GM19463 (cell line): ENCODE measurements around the gene RAB24.
"Not testable (repeated sequence)": the region's sequence is repeated elsewhere in the genome, so short reads cannot be mapped to it uniquely, and the experiment has no call there.

Source experiments
- ATAC-seq: cut with Tn5 transposase; IDR thresholded peaks from one replicate; pipeline ENCODE4 v1.9.1; 2021; ENCODE audit warnings: mild to moderate bottlenecking, moderate library complexity; ENCODE audit not compliant: unreplicated experiment

Gene RAB24

DNA sequence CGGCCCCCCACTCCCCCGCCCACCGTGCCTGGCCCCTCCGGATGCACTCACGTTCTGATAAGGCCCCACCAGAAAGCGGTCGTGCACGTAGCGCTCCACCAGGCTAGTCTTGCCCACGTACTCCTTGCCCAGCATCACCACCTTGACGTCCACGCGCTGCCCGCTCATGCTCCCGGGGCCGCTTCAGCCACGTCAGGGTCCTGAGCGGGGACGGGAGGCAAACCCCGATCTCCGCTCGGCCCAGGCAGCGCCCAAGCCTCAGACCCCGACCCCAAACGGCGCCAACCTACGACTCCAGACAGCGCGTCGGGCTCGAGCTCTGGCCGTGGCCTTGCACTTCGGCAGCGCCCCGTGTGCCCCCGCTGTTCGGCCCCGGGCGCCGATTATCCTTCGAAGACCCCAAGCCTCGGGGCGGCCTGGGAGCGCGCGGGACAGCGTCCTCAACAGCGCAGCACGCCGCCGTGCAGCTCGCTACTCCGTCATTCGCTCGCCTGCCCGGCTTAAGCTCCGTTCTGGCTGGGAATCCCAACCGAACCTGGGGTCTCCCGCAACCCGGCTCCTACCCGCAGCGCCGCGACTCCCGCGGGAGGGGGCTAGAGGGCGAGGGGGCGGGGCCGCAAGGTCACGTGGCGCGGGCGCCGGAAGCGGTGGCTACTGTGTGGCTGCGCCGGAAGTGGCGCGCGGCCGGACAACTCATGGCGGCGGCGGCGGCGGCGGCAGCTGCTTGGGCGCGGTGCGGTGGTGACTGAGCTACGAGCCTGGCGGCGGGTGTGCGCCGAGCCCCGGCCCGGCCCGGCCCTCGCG lies at the start of gene RAB24, which contains the start of gene PRELID1:
RAB24 (minus strand) TSS at position 599 of the 804 bp plus-strand sequence; CDS start at position 168, 431 bp downstream.
PRELID1 (plus strand) TSS at position 679 of the 804 bp plus-strand sequence. CDS start 187 bp downstream, outside the sequence.
- ATAC-seq, result peak; percentile 56

GRCh38 chr5:177353093-177353492 lies 49.6 kb upstream of the RAB24 start:
- no peak for ATAC-seq

DNA sequence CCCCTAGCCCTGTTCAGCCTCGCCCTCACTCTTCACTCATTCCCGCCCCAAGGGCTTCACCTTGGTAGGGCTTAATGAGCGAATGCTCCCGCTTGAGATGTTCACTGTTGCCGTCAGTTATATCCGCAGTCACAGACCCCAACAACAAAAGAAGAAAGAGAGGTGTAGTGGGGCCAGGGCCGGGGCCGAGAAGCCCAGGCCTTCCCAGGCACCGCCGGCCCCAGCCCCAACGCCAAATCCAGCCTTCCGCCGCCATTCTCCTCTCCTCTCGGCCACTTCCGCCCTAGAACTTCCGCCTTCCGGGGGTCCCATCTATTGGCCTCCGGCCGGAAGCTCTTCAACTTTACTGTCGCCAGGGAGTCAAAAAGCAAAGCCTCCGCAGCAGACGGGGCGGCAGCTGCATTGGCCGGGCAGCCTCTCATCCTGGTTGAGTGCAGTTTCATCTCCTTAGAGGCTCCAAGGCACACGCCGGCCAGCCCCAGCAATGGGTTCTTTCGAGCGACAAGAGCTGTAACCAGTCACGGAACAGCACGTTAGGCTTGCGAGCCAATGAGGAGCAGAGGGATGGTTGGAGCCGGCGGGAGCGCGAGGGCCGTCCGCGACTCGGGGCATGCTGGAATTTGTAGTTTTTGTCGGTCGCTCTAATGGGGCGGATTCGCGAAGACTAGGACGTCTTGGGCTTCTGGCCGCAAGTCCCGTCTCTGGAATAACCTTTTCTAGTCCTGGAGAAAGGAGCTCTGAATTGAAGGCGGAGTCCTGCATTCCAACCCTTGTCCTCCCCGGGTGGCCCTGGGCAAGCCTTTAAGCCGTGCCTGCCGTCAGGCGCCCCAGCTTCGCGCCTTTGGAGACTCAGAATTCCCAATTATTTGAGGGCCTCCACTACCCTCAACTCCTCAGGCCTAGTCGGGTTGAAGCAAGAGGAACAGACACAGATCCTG lies 48.1 kb upstream of the RAB24 start, which contains the start of gene LMAN2:
LMAN2 (minus strand) TSS at position 277 of the 938 bp plus-strand sequence; CDS start at position 256, 21 bp downstream.
- ATAC-seq, result peak; percentile 96

- no peak for ATAC-seq
Observed at GRCh38 chr5:177350776-177351391, 47.4 kb upstream of the RAB24 start.

DNA sequence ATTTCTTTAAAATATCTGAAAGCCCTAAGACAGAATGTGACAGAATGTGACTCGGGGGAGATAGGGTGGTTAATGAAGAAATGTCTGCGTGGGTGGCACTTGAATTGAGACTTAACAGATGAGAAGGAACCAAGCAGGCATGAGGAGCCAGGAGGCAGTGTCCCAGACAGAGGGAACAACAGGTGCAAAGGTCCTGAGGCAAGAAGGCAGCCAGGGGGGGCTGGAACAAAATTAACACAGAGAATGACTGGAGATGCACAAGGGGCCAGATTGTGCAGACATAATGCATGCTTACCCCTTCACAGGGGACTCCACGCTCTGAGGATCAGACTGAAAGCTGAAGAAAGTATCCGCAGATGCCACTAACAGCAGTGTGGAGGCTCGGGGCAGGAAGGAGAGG lies 46.2 kb upstream of the RAB24 start:
- ATAC-seq, result no peak

GRCh38 chr5:177349362-177349647 lies 45.8 kb upstream of the RAB24 start:
- ATAC-seq, result no peak

DNA sequence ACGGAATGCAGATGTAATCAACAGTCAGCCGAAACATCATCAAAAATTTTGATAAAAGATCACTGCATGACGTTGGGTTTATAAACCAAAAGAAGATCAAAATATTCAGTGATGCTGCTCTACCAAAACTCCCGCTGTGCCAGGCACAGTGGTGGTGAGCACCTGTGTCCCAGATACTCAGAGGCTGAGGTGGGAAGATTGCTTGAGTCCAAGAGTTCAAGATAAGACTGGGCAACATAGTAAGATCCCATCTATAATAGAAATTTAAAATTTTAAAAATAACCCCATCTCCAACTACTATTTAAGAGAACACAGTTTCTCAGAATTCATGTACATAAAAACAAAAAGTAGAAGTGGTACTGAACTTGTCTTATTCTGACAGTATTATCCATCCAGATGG lies 44.2 kb upstream of the RAB24 start:
- ATAC-seq, result no peak

- no peak for ATAC-seq
Observed at GRCh38 chr5:177346820-177347219, 43.3 kb upstream of the RAB24 start.

- no peak for ATAC-seq
Observed at GRCh38 chr5:177344891-177345290, 41.4 kb upstream of the RAB24 start.

DNA sequence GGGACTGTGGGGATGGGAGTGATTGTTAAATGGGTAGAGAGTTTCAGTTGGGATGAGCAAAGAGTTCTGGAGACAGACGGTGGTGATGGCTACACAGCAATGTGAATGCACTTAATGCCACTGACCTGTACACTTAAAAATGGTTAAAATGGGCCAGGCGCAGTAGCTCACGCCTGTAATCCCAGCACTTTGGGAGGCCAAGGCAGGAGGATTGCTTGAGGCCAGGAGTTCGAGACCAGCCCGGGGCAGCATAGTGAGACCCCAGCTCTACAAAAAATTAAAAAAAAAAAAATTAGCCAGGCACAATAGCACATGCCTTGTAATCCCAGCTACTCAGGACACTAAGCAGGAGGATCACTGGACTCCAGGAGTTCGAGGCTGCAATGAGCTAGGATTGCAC lies 40.3 kb upstream of the RAB24 start:
- no peak for ATAC-seq

GRCh38 chr5:177343000-177343399 lies 39.5 kb upstream of the RAB24 start:
- not testable (repeated sequence) for ATAC-seq

- no peak for ATAC-seq
Observed at GRCh38 chr5:177339107-177339638, 35.7 kb upstream of the RAB24 start.

- no peak for ATAC-seq
Observed at GRCh38 chr5:177338251-177339106, 35.0 kb upstream of the RAB24 start.

DNA sequence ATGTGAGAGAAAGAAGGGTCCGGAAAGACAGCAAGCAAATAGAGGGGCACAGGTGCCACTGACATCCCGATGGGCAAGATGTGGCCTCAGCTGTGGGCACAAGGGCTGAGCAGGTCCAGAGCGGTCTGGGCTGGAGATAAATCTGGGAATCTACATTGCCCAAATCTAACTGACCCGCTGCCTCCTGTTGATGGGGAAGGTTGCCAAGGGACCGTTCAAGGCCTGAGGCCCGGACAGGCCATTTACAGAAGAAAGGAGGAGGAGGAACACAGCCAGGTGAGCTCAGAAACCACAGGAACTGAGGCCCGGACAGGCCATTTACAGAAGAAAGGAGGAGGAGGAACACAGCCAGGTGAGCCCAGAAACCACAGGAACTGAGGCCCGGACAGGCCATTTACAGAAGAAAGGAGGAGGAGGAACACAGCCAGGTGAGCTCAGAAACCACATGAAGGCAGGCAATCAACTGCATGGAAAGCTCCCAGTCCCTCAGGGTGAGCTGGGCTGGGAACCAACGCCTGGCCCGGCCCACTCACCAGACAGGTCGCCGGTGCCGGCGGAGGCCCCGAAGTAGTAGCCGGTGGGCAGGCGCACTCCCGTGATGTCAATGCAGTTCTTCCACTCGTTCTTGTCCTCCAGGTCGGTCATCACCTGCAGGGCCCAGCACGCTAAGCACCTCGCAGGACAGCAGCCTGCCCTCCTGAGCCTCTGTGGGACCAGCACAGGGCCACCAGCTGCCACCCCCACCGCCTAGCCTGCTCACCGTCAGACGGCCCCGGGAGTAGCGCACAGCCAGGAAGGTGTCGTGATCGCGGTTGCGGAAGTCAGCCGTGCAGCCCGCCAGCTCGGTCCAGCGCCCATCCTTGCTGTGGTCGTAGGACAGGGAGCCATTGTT lies 33.3 kb upstream of the RAB24 start:
- ATAC-seq, result no peak

DNA sequence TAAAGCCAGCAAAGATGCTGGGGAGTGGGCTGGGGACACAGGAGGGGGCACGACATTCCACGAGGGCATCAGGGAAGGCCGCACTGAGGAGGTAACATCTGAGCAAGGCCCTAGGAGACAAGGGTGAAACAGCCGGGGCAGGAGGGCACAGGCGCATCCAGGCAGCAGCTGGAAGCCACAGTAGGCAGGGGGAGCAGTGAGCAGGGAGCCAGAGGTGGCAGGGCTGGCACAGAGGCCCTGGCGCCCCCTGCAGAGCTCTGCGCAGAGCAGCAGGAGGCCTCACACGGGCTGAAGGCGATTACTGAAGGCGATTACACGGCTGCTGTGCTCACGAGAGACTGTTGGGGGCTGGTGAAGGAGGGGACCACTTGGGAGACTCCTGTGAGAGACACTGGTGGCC lies 32.6 kb upstream of the RAB24 start:
- ATAC-seq, result no peak

GRCh38 chr5:177335701-177336065 lies 32.2 kb upstream of the RAB24 start:
- no peak for ATAC-seq

- ATAC-seq, result no peak
Observed at GRCh38 chr5:177334781-177335700, 31.5 kb upstream of the RAB24 start.

GRCh38 chr5:177334155-177334551 lies 30.6 kb upstream of the RAB24 start:
- ATAC-seq, result no peak
